NCI-H526 (cell line): ENCODE data around the gene TBC1D2B.

ENCODE experiments used
- DNase-seq, 2 experiments: peaks; one replicate each; lab custom pipeline; 2025; lab: John Stamatoyannopoulos, UW

Gene TBC1D2B

GRCh38 chr15:78054966-78055365, 22.5 kb downstream of the TBC1D2B start:
- DNase-seq = no peak

- DNase-seq = no peak
Measured at GRCh38 chr15:78054518-78054917, 23.0 kb downstream of the TBC1D2B start.

GRCh38 chr15:78052545-78052944, 25.0 kb downstream of the TBC1D2B start:
- DNase-seq = no peak

- no peak for DNase-seq
Measured at GRCh38 chr15:78052001-78052401, 25.5 kb downstream of the TBC1D2B start.

- DNase-seq = no peak
Measured at GRCh38 chr15:78051596-78051995, 25.9 kb downstream of the TBC1D2B start.

- peak in 1 of 2 experiments; percentile 26 for DNase-seq
Measured at GRCh38 chr15:78050826-78051225, 26.7 kb downstream of the TBC1D2B start.

GRCh38 chr15:78050441-78050809, 27.1 kb downstream of the TBC1D2B start:
- peak; percentile 49 to 69 for DNase-seq

- DNase-seq = no peak
Measured at GRCh38 chr15:78049691-78050440, 27.6 kb downstream of the TBC1D2B start.

- DNase-seq = no peak
Measured at GRCh38 chr15:78048628-78048920, 28.9 kb downstream of the TBC1D2B start.

GRCh38 chr15:78047761-78048627, 29.5 kb downstream of the TBC1D2B start:
- DNase-seq = no peak

- DNase-seq = no peak
Measured at GRCh38 chr15:78046796-78047341, 30.6 kb downstream of the TBC1D2B start.

- no peak for DNase-seq
Measured at GRCh38 chr15:78045189-78045588, 32.3 kb downstream of the TBC1D2B start.

- DNase-seq = no peak
Measured at GRCh38 chr15:78044407-78045155, 32.9 kb downstream of the TBC1D2B start.

GRCh38 chr15:78041946-78042345, 35.6 kb downstream of the TBC1D2B start:
- DNase-seq = no peak

- no peak for DNase-seq
Measured at GRCh38 chr15:78040653-78041244, 36.8 kb downstream of the TBC1D2B start.

GRCh38 chr15:78038585-78039247, 38.8 kb downstream of the TBC1D2B start:
- DNase-seq = no peak

- DNase-seq = no peak
Measured at GRCh38 chr15:78037779-78038305, 39.7 kb downstream of the TBC1D2B start.

- no peak for DNase-seq
Measured at GRCh38 chr15:78037328-78037727, 40.2 kb downstream of the TBC1D2B start.

GRCh38 chr15:78035861-78036476, 41.5 kb downstream of the TBC1D2B start:
- no peak for DNase-seq

GRCh38 chr15:78035321-78035751, 42.2 kb downstream of the TBC1D2B start:
- DNase-seq = no peak
